Measurements from ENCODE around the gene RALGPS1.
A peak's percentile ranks its signal among the peaks of the same experiment; 100 is the strongest.

The RALGPS1 gene

GRCh38 chr9:127122176-127123063 is 207.8 kb downstream of the RALGPS1 start, which contains the start of gene ANGPTL2:
ANGPTL2 (minus strand) TSS chr9:127122635; CDS start chr9:127108731, 13,904 bp downstream.
- Histone ChIP-seq H3K4me3 (ENCODE audit: severe bottlenecking) (no peak within 1 kb of the TSS), H3K36me3 (ENCODE audit: low read depth) (no peaks in the 10 kb centered on the region), H3K27me3 (ENCODE audit: insufficient read depth, poor library complexity, severe bottlenecking) (no peaks in the 10 kb centered on the region), H3K4me1 (ENCODE audit: insufficient read depth, poor library complexity, severe bottlenecking) (peaks cover 4% of the 10 kb centered on the region), H3K27ac (ENCODE audit: poor library complexity, severe bottlenecking) (no peak within 1 kb of the TSS), H3K9me3 (ENCODE audit: severe bottlenecking) (no peaks in the 10 kb centered on the region)
- TF ChIP-seq, protein P1, sequence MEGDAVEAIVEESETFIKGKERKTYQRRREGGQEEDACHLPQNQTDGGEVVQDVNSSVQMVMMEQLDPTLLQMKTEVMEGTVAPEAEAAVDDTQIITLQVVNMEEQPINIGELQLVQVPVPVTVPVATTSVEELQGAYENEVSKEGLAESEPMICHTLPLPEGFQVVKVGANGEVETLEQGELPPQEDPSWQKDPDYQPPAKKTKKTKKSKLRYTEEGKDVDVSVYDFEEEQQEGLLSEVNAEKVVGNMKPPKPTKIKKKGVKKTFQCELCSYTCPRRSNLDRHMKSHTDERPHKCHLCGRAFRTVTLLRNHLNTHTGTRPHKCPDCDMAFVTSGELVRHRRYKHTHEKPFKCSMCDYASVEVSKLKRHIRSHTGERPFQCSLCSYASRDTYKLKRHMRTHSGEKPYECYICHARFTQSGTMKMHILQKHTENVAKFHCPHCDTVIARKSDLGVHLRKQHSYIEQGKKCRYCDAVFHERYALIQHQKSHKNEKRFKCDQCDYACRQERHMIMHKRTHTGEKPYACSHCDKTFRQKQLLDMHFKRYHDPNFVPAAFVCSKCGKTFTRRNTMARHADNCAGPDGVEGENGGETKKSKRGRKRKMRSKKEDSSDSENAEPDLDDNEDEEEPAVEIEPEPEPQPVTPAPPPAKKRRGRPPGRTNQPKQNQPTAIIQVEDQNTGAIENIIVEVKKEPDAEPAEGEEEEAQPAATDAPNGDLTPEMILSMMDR (IDR thresholded peaks at IDR 0.05; ENCODE audit: poor library complexity, severe bottlenecking), result no peak
- DNase-seq (ENCODE audit: low spot score) (peak; percentile 67), ATAC-seq (ENCODE audit: low read depth) (peak; percentile 76)

GRCh38 chr9:127123064-127123890 is 208.7 kb downstream of the RALGPS1 start:
- H3K4me1 ChIP-seq (ENCODE audit: insufficient read depth, poor library complexity, severe bottlenecking), result peaks cover 4% of the 10 kb centered on the region
- TF ChIP-seq, protein P1 (IDR thresholded peaks at IDR 0.05; ENCODE audit: poor library complexity, severe bottlenecking), result no peak
- H3K36me3 ChIP-seq (ENCODE audit: low read depth), result no peaks in the 10 kb centered on the region
- DNase-seq (ENCODE audit: low spot score) (peak; percentile 45), ATAC-seq (ENCODE audit: low read depth) (no peak)
- H3K9me3 ChIP-seq (ENCODE audit: severe bottlenecking), result no peaks in the 10 kb centered on the region
- no peak overlapping the region for H3K4me3 ChIP-seq (ENCODE audit: severe bottlenecking)
- H3K27ac ChIP-seq (ENCODE audit: poor library complexity, severe bottlenecking), result no peak overlapping the region
- H3K27me3 ChIP-seq (ENCODE audit: insufficient read depth, poor library complexity, severe bottlenecking), result no peaks in the 10 kb centered on the region

DNA sequence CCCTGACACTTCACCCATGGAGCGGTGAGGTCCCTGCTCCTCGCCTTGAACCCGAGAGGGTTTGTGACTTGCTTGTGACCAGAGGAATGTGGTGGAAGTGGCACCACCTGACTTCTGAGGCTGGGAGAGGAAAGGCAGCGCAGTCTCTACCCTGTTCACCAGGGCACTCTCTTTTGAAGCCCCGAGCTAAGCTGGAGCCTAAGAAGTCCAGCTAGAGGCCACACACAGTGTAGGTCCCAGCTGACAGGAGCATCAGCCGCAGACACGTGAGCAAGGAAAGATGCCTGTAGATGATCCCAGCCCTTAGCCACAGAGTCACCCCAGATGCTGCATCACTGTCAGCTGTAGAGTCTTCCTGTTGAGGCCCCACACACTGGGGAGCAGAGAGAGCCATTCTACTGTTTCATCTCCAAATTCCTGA is 209.5 kb downstream of the RALGPS1 start:
- H3K27ac ChIP-seq (ENCODE audit: poor library complexity, severe bottlenecking), result no peak overlapping the region
- no peaks in the 10 kb centered on the region for H3K36me3 ChIP-seq (ENCODE audit: low read depth)
- H3K4me1 ChIP-seq (ENCODE audit: insufficient read depth, poor library complexity, severe bottlenecking), result peaks cover 8% of the 10 kb centered on the region
- no peaks in the 10 kb centered on the region for H3K27me3 ChIP-seq (ENCODE audit: insufficient read depth, poor library complexity, severe bottlenecking)
- TF ChIP-seq, protein P1 (IDR thresholded peaks at IDR 0.05; ENCODE audit: poor library complexity, severe bottlenecking), result no peak
- no peak for ATAC-seq (ENCODE audit: low read depth)
- no peaks in the 10 kb centered on the region for H3K9me3 ChIP-seq (ENCODE audit: severe bottlenecking)
- peak; percentile 16 for DNase-seq (ENCODE audit: low spot score)
- H3K4me3 ChIP-seq (ENCODE audit: severe bottlenecking), result no peak overlapping the region

DNA sequence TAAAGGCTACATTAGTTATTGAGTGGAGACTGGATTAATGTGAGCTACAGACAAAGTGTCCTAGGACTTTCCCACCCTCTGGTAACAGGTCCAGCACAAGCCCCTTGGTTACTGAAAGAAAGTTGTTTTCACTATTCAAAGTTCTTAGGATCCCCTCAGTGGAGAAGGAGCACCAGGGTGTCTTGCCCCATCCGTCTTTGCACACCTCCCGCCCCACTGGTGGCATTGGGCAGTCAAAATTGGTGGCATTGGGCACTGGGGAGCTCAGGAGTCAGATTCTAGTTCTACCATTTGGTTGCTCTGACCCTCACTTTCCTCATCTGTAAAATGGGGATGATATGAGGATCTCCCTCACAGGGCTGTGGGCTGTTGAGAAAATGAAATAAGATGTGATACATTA is 210.2 kb downstream of the RALGPS1 start:
- ATAC-seq (ENCODE audit: low read depth), result no peak
- H3K9me3 ChIP-seq (ENCODE audit: severe bottlenecking), result no peaks in the 10 kb centered on the region
- no peaks in the 10 kb centered on the region for H3K27me3 ChIP-seq (ENCODE audit: insufficient read depth, poor library complexity, severe bottlenecking)
- no peak for DNase-seq (ENCODE audit: low spot score)
- TF ChIP-seq, protein P1 (IDR thresholded peaks at IDR 0.05; ENCODE audit: poor library complexity, severe bottlenecking), result no peak
- no peak overlapping the region for H3K27ac ChIP-seq (ENCODE audit: poor library complexity, severe bottlenecking)
- H3K4me1 ChIP-seq (ENCODE audit: insufficient read depth, poor library complexity, severe bottlenecking), result peaks cover 10% of the 10 kb centered on the region
- H3K4me3 ChIP-seq (ENCODE audit: severe bottlenecking), result no peak overlapping the region
- no peaks in the 10 kb centered on the region for H3K36me3 ChIP-seq (ENCODE audit: low read depth)
